Right lobe of liver (tissue), 6 donors: Measurements from ENCODE around the gene MDN1. TPM values are rescaled to one million over a fixed set of nuclear protein-coding genes. Genes with fewer than 3 reads are reported as not detected.

Source experiments
- ATAC-seq, 4 donors: fragments of 200-7000 bp; cut with Tn5 transposase; one replicate each; pipeline ENCODE4 v1.9.1; 2020; ENCODE audit warnings: mild to moderate bottlenecking in 4 of 4, moderate library complexity in 4 of 4
- DNase-seq, 3 donors: peaks; one replicate each; pipeline ENCODE4 v3.0.0-alpha.2; 2020
- H3K27ac ChIP-seq, 3 donors: fragments of 200-600 bp; one replicate each; pipeline ENCODE4 v1.8.0; 2022
- H3K27me3 ChIP-seq, 2 donors: fragments of 200-600 bp; one replicate each; pipeline ENCODE4 v1.8.0; 2022
- H3K36me3 ChIP-seq, 4 donors: fragments of 200-600 bp; sonication (generic) in 1 of 4; one replicate each; pipeline versions ENCODE4 v1.5.1 to v1.8.0; 2017 to 2022; ENCODE audit warnings: control low read depth in 1 of 4
- H3K4me1 ChIP-seq, 4 donors: fragments of 200-600 bp; sonication (generic) in 1 of 4; one replicate each; pipeline versions ENCODE4 v1.5.1 to v1.8.0; 2017 to 2022; ENCODE audit warnings: control low read depth in 1 of 4
- H3K4me3 ChIP-seq, 3 donors: fragments of 200-600 bp; one replicate each; pipeline ENCODE4 v1.8.0; 2022
- H3K9me3 ChIP-seq, 4 donors: fragments of 200-600 bp; sonication (generic) in 1 of 4; one replicate each; pipeline versions ENCODE4 v1.5.1 to v1.8.0; 2017 to 2022; ENCODE audit warnings: control low read depth in 1 of 4
- CTCF ChIP-seq, 4 donors: fragments of 200-600 bp in 3 of 4; fragments of 450-650 bp in 1 of 4; IDR thresholded peaks; one replicate each; pipeline versions ENCODE4 v1.5.1 to v1.8.0; 2016 to 2022; ENCODE audit warnings: antibody characterized with exemption in 4 of 4, mild to moderate bottlenecking in 2 of 4
- POLR2A ChIP-seq: fragments of 450-650 bp; IDR thresholded peaks from one replicate; pipeline ENCODE4 v1.6.1; 2017; ENCODE audit warnings: antibody characterized with exemption, mild to moderate bottlenecking
- WGBS: methylation state at CpG from one replicate; pipeline ENCODE4 v1.1.6; 2018; ENCODE audit warnings: low coverage, low lambda C conversion rate; ENCODE audit not compliant: insufficient coverage; ENCODE audit errors: missing lambda C conversion rate; 5-methylcytosine and 5-hydroxymethylcytosine counted together
- intact Hi-C, 2 donors: fragments of 100-400 bp; cut with DNase I; formaldehyde crosslinking; loops; one replicate each; pipeline versions ENCODE4 v1.11.2 to v1.14.1; 2022
- total RNA-seq, 6 experiments: library from RNA; depleted of rRNA in 2 of 6; stranded (reverse); fragments of >200 nt in 2 of 6; fragmentation: NEBNext Ultra II Directional in 3 of 6; extraction: Animal tissue kit (Norgen Biotek cat#: 25700) in 3 of 6; gene quantifications; one replicate each; pipeline versions ENCODE4 v1.1.0 to v1.2.4, GENCODE V29; 2016 to 2023
- donor health status: DM: no; HTN: yes; CAD: no.
- donor health status: DM: no; HTN: no; CAD: no.
- donor health status: DM: no; HTN: no; CAD: no.
- donor health status: DM: no; HTN: yes; CAD: no.
- donor health status: DM: no; HTN: yes; CAD: no.

The MDN1 gene
- total RNA-seq, 6 experiments from 2014 or later = 13.8 to 49.6 (median 25.5) TPM

- intact Hi-C loops = no loop called here
- no peaks in the 10 kb centered on the region for H3K9me3 ChIP-seq
- H3K4me1 ChIP-seq = no peaks in the 10 kb centered on the region
- peaks cover 0 to 96% (median 34%) of the 10 kb centered on the region in 4 donors for H3K36me3 ChIP-seq
- 96% methylated on average over 2 of the region's 2 CpGs for WGBS
- H3K4me3 ChIP-seq = no peak overlapping the region
- DNase-seq = no peak
- H3K27me3 ChIP-seq = no peaks in the 10 kb centered on the region
- no peak for TF ChIP-seq CTCF (IDR thresholded peaks at IDR 0.05)
- TF ChIP-seq POLR2A = no peak
- no peak for ATAC-seq
- H3K27ac ChIP-seq = no peak overlapping the region
These were observed 126.4 kb downstream of the MDN1 start for GRCh38 chr6:89693207-89693606.

- Histone ChIP-seq H3K27me3 (no peaks in the 10 kb centered on the region), H3K4me1 (no peaks in the 10 kb centered on the region), H3K4me3 (no peak overlapping the region), H3K27ac (no peak overlapping the region), H3K9me3 (no peaks in the 10 kb centered on the region), H3K36me3 (peaks cover 0 to 96% (median 39%) of the 10 kb centered on the region in 4 donors)
- ATAC-seq (peak in 2 of 4 donors; percentile 8 to 12), DNase-seq (no peak)
- intact Hi-C loops = no loop called here
- TF ChIP-seq POLR2A = no peak
- no peak for TF ChIP-seq CTCF (IDR thresholded peaks at IDR 0.05)
- WGBS = 92% methylated on average over 3 of the region's 9 CpGs
These were observed 127.3 kb downstream of the MDN1 start for GRCh38 chr6:89692256-89692655.

GRCh38 chr6:89690944-89691324 lies 128.7 kb downstream of the MDN1 start:
- Histone ChIP-seq H3K36me3 (peaks cover 0 to 100% (median 42%) of the 10 kb centered on the region in 4 donors), H3K27me3 (no peaks in the 10 kb centered on the region), H3K4me1 (no peaks in the 10 kb centered on the region), H3K4me3 (no peak overlapping the region), H3K9me3 (no peaks in the 10 kb centered on the region), H3K27ac (no peak overlapping the region)
- intact Hi-C loops = no loop called here
- DNase-seq = no peak
- no peak for TF ChIP-seq CTCF (IDR thresholded peaks at IDR 0.05)
- no peak for TF ChIP-seq POLR2A
- ATAC-seq = no peak

- Histone ChIP-seq H3K36me3 (peaks cover 0 to 100% (median 45%) of the 10 kb centered on the region in 4 donors), H3K27ac (no peak overlapping the region), H3K27me3 (no peaks in the 10 kb centered on the region), H3K4me3 (no peak overlapping the region), H3K4me1 (no peaks in the 10 kb centered on the region), H3K9me3 (no peaks in the 10 kb centered on the region)
- WGBS = 58% methylated on average over 5 of the region's 5 CpGs
- DNase-seq = no peak
- ATAC-seq = peak; percentile 31 to 57 (median 38)
- TF ChIP-seq CTCF (IDR thresholded peaks at IDR 0.05) (no peak), POLR2A (no peak)
- intact Hi-C loops = no loop called here
These were observed 129.9 kb downstream of the MDN1 start for GRCh38 chr6:89689732-89690131.

GRCh38 chr6:89688328-89688727 lies 131.3 kb downstream of the MDN1 start:
- H3K36me3 ChIP-seq = peaks cover 0 to 99% (median 44%) of the 10 kb centered on the region in 4 donors
- H3K27me3 ChIP-seq = no peaks in the 10 kb centered on the region
- TF ChIP-seq POLR2A (no peak), CTCF (IDR thresholded peaks at IDR 0.05) (no peak)
- no peaks in the 10 kb centered on the region for H3K4me1 ChIP-seq
- H3K27ac ChIP-seq = no peak overlapping the region
- WGBS = no CpG with 5 or more reads among the region's 2 CpGs
- intact Hi-C loops = no loop called here
- H3K4me3 ChIP-seq = no peak overlapping the region
- ATAC-seq (no peak), DNase-seq (no peak)
- no peaks in the 10 kb centered on the region for H3K9me3 ChIP-seq
